HCT116 (cell line): ENCODE data around the gene OVOL2. TPM values are rescaled to one million over a fixed set of nuclear protein-coding genes. Genes with fewer than 3 reads are reported as not detected.

ENCODE experiments used
- ATAC-seq: fragments of 200-7000 bp; cut with Tn5 transposase; 2 replicates; pipeline ENCODE4 v1.9.1; 2020; ENCODE audit warnings: mild to moderate bottlenecking, moderate library complexity
- BruUV-seq: library from RNA; stranded (reverse); fragments of 400-500 nt; replicated peaks from 2 replicates; lab custom pipeline; 2021; lab: Mats Ljungman, UMichigan
- CTCF ChIA-PET: fragments of 300-600 bp; sonication (Branson Sonifier 250); formaldehyde crosslinking; loops from one replicate; lab custom pipeline; 2021; ENCODE audit warnings: antibody characterized with exemption; lab: Charles Lee
- POLR2A ChIA-PET: fragments of 300-600, 350-600 bp; sonication (Branson Sonifier 250); formaldehyde crosslinking; loops from one replicate; lab custom pipeline; 2021; ENCODE audit warnings: antibody characterized with exemption; lab: Charles Lee
- RAD21 ChIA-PET, 2 experiments: fragments of 300-600 bp; sonication (Branson Sonifier 250); formaldehyde crosslinking; loops; one replicate each; lab custom pipeline; 2023; ENCODE audit warnings: low total read pairs in 2 of 2; ENCODE audit not compliant: uncharacterized antibody in 2 of 2, unreplicated experiment in 2 of 2, low non-redundant PET in 1 of 2; lab: Charles Lee
- DNase-seq: peaks from one replicate; pipeline ENCODE4 v3.0.0-alpha.2; 2010; ENCODE audit warnings: low read depth, low spot score
- H2AFZ ChIP-seq: fragments of 200-600 bp; shearing (Covaris generic), sonication (generic); 2 replicates; pipeline ENCODE4 v1.6.1; 2017; ENCODE audit warnings: low read depth, mixed run types, mixed read lengths, antibody characterized with exemption, low read length; ENCODE audit not compliant: poor library complexity, severe bottlenecking
- H3K27ac ChIP-seq: 2 replicates; pipeline ENCODE4 v1.5.1; 2012; ENCODE audit warnings: low read depth, low read length
- H3K27me3 ChIP-seq: fragments of 200-600 bp; sonication (generic); 2 replicates; pipeline ENCODE4 v1.6.1; 2016; ENCODE audit warnings: mixed run types, low read length, mixed read lengths; ENCODE audit not compliant: insufficient read depth
- H3K36me3 ChIP-seq, 2 experiments: fragments of 200-500 bp in 1 of 2; fragments of 200-600 bp in 1 of 2; sonication (Bioruptor generic) in 1 of 2; sonication (generic) in 1 of 2; 2 replicates each; pipeline versions ENCODE4 v1.5.1 to v1.6.1; 2014 to 2016; ENCODE audit warnings: low read length in 2 of 2, inconsistent platforms in 1 of 2, mixed read lengths in 1 of 2, mixed run types in 1 of 2; ENCODE audit not compliant: insufficient read depth in 2 of 2, control insufficient read depth in 1 of 2
- H3K4me1 ChIP-seq, 2 experiments: fragments of 200-600 bp in 1 of 2; sonication (generic) in 1 of 2; 2 replicates each; pipeline versions ENCODE4 v1.5.1 to v1.6.1; 2012 to 2017; ENCODE audit warnings: low read length in 2 of 2, inconsistent platforms in 1 of 2, mild to moderate bottlenecking in 1 of 2, mixed read lengths in 1 of 2, mixed run types in 1 of 2, moderate library complexity in 1 of 2; ENCODE audit not compliant: insufficient read depth in 2 of 2, control insufficient read depth in 1 of 2
- H3K4me2 ChIP-seq: fragments of 200-600 bp; sonication (generic); 2 replicates; pipeline ENCODE4 v1.6.1; 2017; ENCODE audit warnings: mixed run types, low read length, mixed read lengths
- H3K4me3 ChIP-seq, 2 experiments: fragments of 200-600 bp in 1 of 2; sonication (generic) in 1 of 2; replicated peaks in 1 of 2; 2 replicates each; pipeline ENCODE4 v1.5.1; 2011 to 2016; ENCODE audit warnings: low read length in 2 of 2, control low read depth in 1 of 2, low read depth in 1 of 2, mild to moderate bottlenecking in 1 of 2, mixed read lengths in 1 of 2, mixed run types in 1 of 2
- H3K79me2 ChIP-seq: fragments of 200-600 bp; sonication (generic); 2 replicates; pipeline ENCODE4 v1.6.1; 2017; ENCODE audit warnings: mild to moderate bottlenecking, mixed run types, low read length, moderate library complexity, mixed read lengths; ENCODE audit not compliant: insufficient read depth
- H3K9ac ChIP-seq: fragments of 200-600 bp; sonication (generic); 2 replicates; pipeline ENCODE4 v1.6.1; 2016; ENCODE audit warnings: low read length, mixed read lengths
- H3K9me2 ChIP-seq: fragments of 200-600 bp; sonication (generic), shearing (Covaris generic); 2 replicates; pipeline ENCODE4 v1.6.1; 2017; ENCODE audit warnings: mixed run types, mild to moderate bottlenecking, moderate library complexity; ENCODE audit not compliant: insufficient read depth
- H3K9me3 ChIP-seq, 2 experiments: fragments of 200-500 bp in 1 of 2; fragments of 200-600 bp in 1 of 2; sonication (Bioruptor generic) in 1 of 2; sonication (generic) in 1 of 2; 2 replicates each; pipeline ENCODE4 v1.6.1; 2014 to 2017; ENCODE audit warnings: low read length in 2 of 2, mixed read lengths in 2 of 2, inconsistent platforms in 1 of 2, low read depth in 1 of 2, mild to moderate bottlenecking in 1 of 2, mixed run types in 1 of 2, moderate library complexity in 1 of 2; ENCODE audit not compliant: control insufficient read depth in 1 of 2, insufficient read depth in 1 of 2
- H4K20me1 ChIP-seq: fragments of 200-600 bp; sonication (generic), shearing (Covaris generic); 2 replicates; pipeline ENCODE4 v1.6.1; 2017; ENCODE audit warnings: mixed run types, mild to moderate bottlenecking, moderate library complexity; ENCODE audit not compliant: insufficient read depth
- ATF3 ChIP-seq: IDR thresholded peaks from 2 replicates; pipeline ENCODE4 v1.6.1; 2012
- CTCF ChIP-seq, 3 experiments: fragments of 200-600 bp in 1 of 3; sonication (generic) in 1 of 3; IDR thresholded peaks in 2 of 3; conservative IDR thresholded peaks in 1 of 3; 2 replicates each; pipeline ENCODE4 v1.5.1; 2012 to 2017; ENCODE audit warnings: low read depth in 2 of 3, low read length in 2 of 3, antibody characterized with exemption in 1 of 3, borderline replicate concordance in 1 of 3, control low read depth in 1 of 3, mild to moderate bottlenecking in 1 of 3, mixed read lengths in 1 of 3, mixed run types in 1 of 3, moderate library complexity in 1 of 3; ENCODE audit not compliant: insufficient read depth in 1 of 3
- EGR1 ChIP-seq: IDR thresholded peaks from 2 replicates; pipeline ENCODE4 v1.6.1; 2012; ENCODE audit warnings: low read depth
- ELF1 ChIP-seq: IDR thresholded peaks from 2 replicates; pipeline ENCODE4 v1.6.1; 2012; ENCODE audit warnings: low read depth, borderline replicate concordance
- EZH2 ChIP-seq: fragments of 200-600 bp; sonication (generic); IDR thresholded peaks from 2 replicates; pipeline ENCODE4 v1.6.1; 2017; ENCODE audit warnings: antibody characterized with exemption, mixed run types
- EZH2phosphoT487 ChIP-seq: fragments of 200-600 bp; IDR thresholded peaks from 2 replicates; pipeline ENCODE4 v1.6.1; 2018; ENCODE audit warnings: antibody characterized with exemption, borderline replicate concordance
- FOSL1 ChIP-seq: IDR thresholded peaks from 2 replicates; pipeline ENCODE4 v1.6.1; 2012; ENCODE audit warnings: low read depth
- MAX ChIP-seq: IDR thresholded peaks from 2 replicates; pipeline ENCODE4 v1.6.1; 2012
- RAD21 ChIP-seq: IDR thresholded peaks from 2 replicates; pipeline ENCODE4 v1.6.1; 2012; ENCODE audit warnings: low read depth, mild to moderate bottlenecking
- SP1 ChIP-seq: IDR thresholded peaks from 2 replicates; pipeline ENCODE4 v1.6.1; 2012; ENCODE audit warnings: low read depth
- TCF7L2 ChIP-seq: IDR thresholded peaks from 2 replicates; pipeline ENCODE4 v1.7.0; 2011; ENCODE audit warnings: borderline replicate concordance, inconsistent platforms; ENCODE audit not compliant: insufficient read depth, insufficient read length; ENCODE audit errors: extremely low read depth
- YY1 ChIP-seq: IDR thresholded peaks from 2 replicates; pipeline ENCODE4 v1.6.1; 2011; ENCODE audit warnings: low read length, low read depth, moderate library complexity, mild to moderate bottlenecking; ENCODE audit not compliant: insufficient replicate concordance; ENCODE audit errors: extremely low read depth
- ZBTB33 ChIP-seq: IDR thresholded peaks from 2 replicates; pipeline ENCODE4 v1.6.1; 2011; ENCODE audit warnings: mild to moderate bottlenecking, low read length, moderate library complexity; ENCODE audit not compliant: insufficient replicate concordance; ENCODE audit errors: extremely low read depth
- ZFX ChIP-seq: fragments of 450-650 bp; IDR thresholded peaks from 2 replicates; pipeline ENCODE4 v1.6.1; 2017
- ZNF274 ChIP-seq: fragments of 200-500 bp; sonication (Bioruptor generic); IDR thresholded peaks from 2 replicates; pipeline ENCODE4 v1.6.1; 2014; ENCODE audit warnings: mild to moderate bottlenecking, low read depth, low read length, inconsistent platforms
- intact Hi-C: fragments of 100-400 bp; cut with micrococcal nuclease; formaldehyde crosslinking; loops from 2 replicates; pipeline ENCODE4 v1.10.0; 2022
- total RNA-seq: library from RNA; stranded (reverse); gene quantifications from one replicate; pipeline ENCODE4 v1.2.1, GENCODE V29; 2021; ENCODE audit not compliant: unreplicated experiment

Gene OVOL2
- total RNA-seq, 1 experiment from 2014 or later, result 0.86 TPM

GRCh38 chr20:18031888-18032509, 25.7 kb downstream of the OVOL2 start:
- H3K4me2 ChIP-seq, result no peak overlapping the region
- TF ChIP-seq YY1 (no peak), ZFX (no peak), TCF7L2 (no peak), RAD21 (no peak), EZH2 (no peak), ATF3 (no peak), ZNF274 (no peak), EZH2phosphoT487 (no peak), MAX (no peak), ZBTB33 (no peak), ELF1 (no peak), EGR1 (no peak), CTCF (IDR thresholded peaks at IDR 0.05 in 2 of 3, conservative IDR thresholded peaks at IDR 0.05 in 1 of 3; ENCODE audit: borderline replicate concordance in 1 of 3, insufficient read depth in 1 of 3, low read depth in 2 of 3, low read length in 2 of 3) (no peak), SP1 (no peak), FOSL1 (no peak)
- H3K36me3 ChIP-seq, result no peaks in the 10 kb centered on the region
- no peaks in the 10 kb centered on the region for H3K9me3 ChIP-seq
- no peaks in the 10 kb centered on the region for H3K27me3 ChIP-seq
- no peak for ATAC-seq
- no peak overlapping the region for H2AFZ ChIP-seq
- POLR2A ChIA-PET, result no interaction called here
- H3K27ac ChIP-seq, result no peak overlapping the region
- H3K4me1 ChIP-seq, result peaks cover 0 to 3% of the 10 kb centered on the region in 2 experiments; a peak in 1 of 4 replicates
- CTCF ChIA-PET, result interaction anchor here (1.0 kb wide), 1 partner anchor 15 kb away, joined by 3 read pairs; no protein-coding TSS in a partner anchor
- no peak for DNase-seq
- RAD21 ChIA-PET, result no interaction called here
- no peak overlapping the region for H3K4me3 ChIP-seq
- H3K9me2 ChIP-seq, result no peaks in the 10 kb centered on the region
- BruUV-seq, result no TSS peak
- intact Hi-C loops, result no loop called here
- H4K20me1 ChIP-seq, result no peaks in the 10 kb centered on the region
- H3K79me2 ChIP-seq, result no peaks in the 10 kb centered on the region
- no peak overlapping the region for H3K9ac ChIP-seq
